ENCODE measurements around the gene MPRIP.

The MPRIP gene

DNA sequence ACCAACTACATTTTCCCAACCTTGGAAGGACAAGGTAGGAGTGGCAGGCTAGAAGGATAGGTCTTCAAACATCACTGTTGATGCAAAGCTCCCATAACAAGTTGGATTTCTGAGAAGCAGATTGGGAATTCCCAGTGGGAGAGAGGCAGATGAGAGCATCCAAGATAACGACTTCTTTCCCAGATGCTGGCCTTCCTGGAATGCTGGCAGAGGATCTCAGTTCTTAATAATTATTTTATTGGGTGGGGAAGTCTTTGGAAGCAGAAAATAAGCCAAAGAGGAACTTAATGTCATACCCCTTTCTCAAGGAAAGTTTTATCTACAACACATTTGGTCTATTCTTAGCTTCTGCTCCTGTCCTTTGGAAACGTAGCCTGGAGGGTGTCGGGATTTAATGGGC is 64.5 kb downstream of the MPRIP start:
- no peak for DNase-seq (ENCODE audit: low read depth, low spot score)
- TF ChIP-seq, protein P1, sequence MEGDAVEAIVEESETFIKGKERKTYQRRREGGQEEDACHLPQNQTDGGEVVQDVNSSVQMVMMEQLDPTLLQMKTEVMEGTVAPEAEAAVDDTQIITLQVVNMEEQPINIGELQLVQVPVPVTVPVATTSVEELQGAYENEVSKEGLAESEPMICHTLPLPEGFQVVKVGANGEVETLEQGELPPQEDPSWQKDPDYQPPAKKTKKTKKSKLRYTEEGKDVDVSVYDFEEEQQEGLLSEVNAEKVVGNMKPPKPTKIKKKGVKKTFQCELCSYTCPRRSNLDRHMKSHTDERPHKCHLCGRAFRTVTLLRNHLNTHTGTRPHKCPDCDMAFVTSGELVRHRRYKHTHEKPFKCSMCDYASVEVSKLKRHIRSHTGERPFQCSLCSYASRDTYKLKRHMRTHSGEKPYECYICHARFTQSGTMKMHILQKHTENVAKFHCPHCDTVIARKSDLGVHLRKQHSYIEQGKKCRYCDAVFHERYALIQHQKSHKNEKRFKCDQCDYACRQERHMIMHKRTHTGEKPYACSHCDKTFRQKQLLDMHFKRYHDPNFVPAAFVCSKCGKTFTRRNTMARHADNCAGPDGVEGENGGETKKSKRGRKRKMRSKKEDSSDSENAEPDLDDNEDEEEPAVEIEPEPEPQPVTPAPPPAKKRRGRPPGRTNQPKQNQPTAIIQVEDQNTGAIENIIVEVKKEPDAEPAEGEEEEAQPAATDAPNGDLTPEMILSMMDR (IDR thresholded peaks at IDR 0.05; ENCODE audit: low read depth, low read length) = no peak
- in situ Hi-C loops (cut with HindIII; ENCODE audit: low sequenced_read_pairs) = no loop called here
- H3K4me3 ChIP-seq (ENCODE audit: low read depth, low read length) = no peak overlapping the region

- in situ Hi-C loops (cut with HindIII; ENCODE audit: low sequenced_read_pairs) = no loop called here
These were observed 65.0 kb downstream of the MPRIP start for GRCh38 chr17:17107281-17107680.

DNA sequence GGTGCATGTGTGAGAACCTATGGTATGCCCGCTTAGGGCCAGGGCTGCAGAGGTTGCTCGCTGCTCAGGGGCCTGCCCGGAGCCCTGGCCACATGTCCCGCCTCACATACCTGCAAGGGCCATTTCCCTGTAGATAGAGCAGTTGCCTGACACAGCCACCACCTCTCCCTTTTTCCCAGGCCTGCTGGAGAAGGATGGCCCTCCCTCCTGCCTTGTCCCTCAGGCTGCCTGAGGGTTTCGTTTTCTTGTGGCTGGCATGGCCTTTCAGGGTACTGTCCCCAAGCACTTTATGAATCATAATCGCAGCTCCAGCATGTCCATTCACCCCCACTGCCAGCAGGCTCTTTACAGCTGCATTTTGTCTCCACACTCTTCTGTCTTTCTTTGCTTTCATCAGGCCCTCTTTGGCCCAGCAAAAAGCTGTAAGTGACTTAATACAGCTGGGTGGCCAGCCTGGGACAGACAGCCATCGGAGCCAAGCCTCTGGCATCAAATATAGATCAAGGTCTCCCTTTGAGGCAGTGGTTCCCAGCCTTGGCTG is 65.7 kb downstream of the MPRIP start:
- TF ChIP-seq, protein P1 (IDR thresholded peaks at IDR 0.05; ENCODE audit: low read depth, low read length) = no peak
- H3K4me3 ChIP-seq (ENCODE audit: low read depth, low read length) = no peak overlapping the region
- no peak for DNase-seq (ENCODE audit: low read depth, low spot score)
- in situ Hi-C loops (cut with HindIII; ENCODE audit: low sequenced_read_pairs) = no loop called here

More at GRCh38 chr17:17107281-17107680, 65.0 kb downstream of the MPRIP start:
- no peak for DNase-seq (ENCODE audit: low read depth, low spot score)
- no peak overlapping the region for H3K4me3 ChIP-seq (ENCODE audit: low read depth, low read length)
- TF ChIP-seq, protein P1 (IDR thresholded peaks at IDR 0.05; ENCODE audit: low read depth, low read length) = no peak

- TF ChIP-seq, protein P1 (IDR thresholded peaks at IDR 0.05; ENCODE audit: low read depth, low read length) = no peak
- no peak for DNase-seq (ENCODE audit: low read depth, low spot score)
- no peak overlapping the region for H3K4me3 ChIP-seq (ENCODE audit: low read depth, low read length)
- in situ Hi-C loops (cut with HindIII; ENCODE audit: low sequenced_read_pairs) = no loop called here
These were observed 66.3 kb downstream of the MPRIP start for GRCh38 chr17:17108451-17109049.

DNA sequence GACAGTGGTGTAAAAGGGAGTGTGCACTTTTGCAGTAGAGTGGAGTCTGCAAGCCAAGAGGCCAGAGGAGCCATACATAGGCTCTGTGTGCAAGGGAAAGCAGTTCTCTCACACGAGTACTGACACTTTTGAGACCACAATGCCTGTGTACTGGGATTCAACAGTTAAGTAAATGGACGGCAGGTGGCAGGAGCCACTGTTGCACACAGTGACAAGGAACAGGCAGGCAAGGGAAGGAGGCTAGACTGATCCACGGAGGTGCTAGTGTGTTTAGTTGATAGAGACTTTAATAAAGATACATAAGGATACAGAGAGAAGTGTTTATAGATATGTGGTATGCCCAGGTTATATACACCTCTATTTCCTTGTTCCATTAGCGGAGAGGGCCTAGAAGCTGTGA is 67.0 kb downstream of the MPRIP start:
- no peak for DNase-seq (ENCODE audit: low read depth, low spot score)
- in situ Hi-C loops (cut with HindIII; ENCODE audit: low sequenced_read_pairs) = no loop called here
- TF ChIP-seq, protein P1 (IDR thresholded peaks at IDR 0.05; ENCODE audit: low read depth, low read length) = no peak
- H3K4me3 ChIP-seq (ENCODE audit: low read depth, low read length) = no peak overlapping the region

GRCh38 chr17:17109907-17110306 is 67.7 kb downstream of the MPRIP start:
- no peak overlapping the region for H3K4me3 ChIP-seq (ENCODE audit: low read depth, low read length)
- in situ Hi-C loops (cut with HindIII; ENCODE audit: low sequenced_read_pairs) = no loop called here
- DNase-seq (ENCODE audit: low read depth, low spot score) = no peak
- TF ChIP-seq, protein P1 (IDR thresholded peaks at IDR 0.05; ENCODE audit: low read depth, low read length) = no peak

Data from astrocyte of the spinal cord (primary cell).